ENCODE results near the gene DGKG. TPM values are rescaled to one million over a fixed set of nuclear protein-coding genes. Genes with fewer than 3 reads are reported as not detected.
A peak's percentile ranks its signal among the peaks of the same experiment; 100 is the strongest.

The DGKG gene
- total and polyA plus RNA-seq, 8 donors, result 4.2 to 7.6 (median 5.5) TPM

GRCh38 chr3:186367631-186368030 is 5.6 kb upstream of the DGKG start:
- no peaks in the 10 kb centered on the region for H3K36me3 ChIP-seq
- ATAC-seq (no peak), DNase-seq (no peak)
- no peak overlapping the region for H3K4me3 ChIP-seq
- H3K9me3 ChIP-seq, result no peaks in the 10 kb centered on the region
- H3K27me3 ChIP-seq, result peaks cover 9 to 41% of the 10 kb centered on the region in 2 donors
- no peak overlapping the region for H3K27ac ChIP-seq
- peaks cover 0 to 38% of the 10 kb centered on the region in 2 donors for H3K4me1 ChIP-seq
- intact Hi-C loops (cut with DNase I), result no loop called here
- TF ChIP-seq CTCF (IDR thresholded peaks at IDR 0.05), result no peak

GRCh38 chr3:186366206-186366605 is 4.2 kb upstream of the DGKG start:
- TF ChIP-seq CTCF (IDR thresholded peaks at IDR 0.05), result no peak
- Histone ChIP-seq H3K36me3 (no peaks in the 10 kb centered on the region), H3K27ac (no peak overlapping the region), H3K9me3 (no peaks in the 10 kb centered on the region), H3K27me3 (peaks cover 23 to 55% of the 10 kb centered on the region in 2 donors), H3K4me1 (peaks cover 0 to 47% of the 10 kb centered on the region in 2 donors), H3K4me3 (no peak overlapping the region)
- DNase-seq (no peak), ATAC-seq (no peak)
- intact Hi-C loops (cut with DNase I), result no loop called here

- DNase-seq (no peak), ATAC-seq (peak; percentile 33)
- Histone ChIP-seq H3K4me1 (peaks cover 0 to 55% of the 10 kb centered on the region in 2 donors), H3K4me3 (no peak overlapping the region), H3K9me3 (no peaks in the 10 kb centered on the region), H3K27me3 (peaks cover 27 to 63% of the 10 kb centered on the region in 2 donors), H3K27ac (peak overlapping the region in 1 of 2 donors; percentile 40), H3K36me3 (no peaks in the 10 kb centered on the region)
- no peak for TF ChIP-seq CTCF (IDR thresholded peaks at IDR 0.05)
- intact Hi-C loops (cut with DNase I), result no loop called here
Observed at GRCh38 chr3:186365202-186365974, 3.4 kb upstream of the DGKG start.

GRCh38 chr3:186362988-186363387 is 954 bp upstream of the DGKG start:
- ATAC-seq (no peak), DNase-seq (no peak)
- peaks cover 27 to 63% of the 10 kb centered on the region in 2 donors for H3K27me3 ChIP-seq
- no peak overlapping the region for H3K4me3 ChIP-seq
- H3K4me1 ChIP-seq, result peaks cover 0 to 57% of the 10 kb centered on the region in 2 donors
- no peaks in the 10 kb centered on the region for H3K9me3 ChIP-seq
- H3K36me3 ChIP-seq, result no peaks in the 10 kb centered on the region
- intact Hi-C loops (cut with DNase I), result no loop called here
- no peak for TF ChIP-seq CTCF (IDR thresholded peaks at IDR 0.05)
- no peak overlapping the region for H3K27ac ChIP-seq

GRCh38 chr3:186362537-186362842 is 456 bp upstream of the DGKG start:
- Histone ChIP-seq H3K4me3 (peak overlapping the region; percentile 22 to 52), H3K4me1 (peaks cover 0 to 56% of the 10 kb centered on the region in 2 donors), H3K36me3 (no peaks in the 10 kb centered on the region), H3K27ac (no peak overlapping the region), H3K27me3 (peaks cover 27 to 60% of the 10 kb centered on the region in 2 donors), H3K9me3 (no peaks in the 10 kb centered on the region)
- no peak for TF ChIP-seq CTCF (IDR thresholded peaks at IDR 0.05)
- intact Hi-C loops (cut with DNase I), result no loop called here
- DNase-seq (no peak), ATAC-seq (no peak)

Data from left lung (tissue), 10 donors.